Fibroblast of skin of left biceps (primary cell): ENCODE data around the gene CEP135.
A peak's percentile ranks its signal among the peaks of the same experiment; 100 is the strongest.
"Not testable (repeated sequence)": the region's sequence is repeated elsewhere in the genome, so short reads cannot be mapped to it uniquely, and the experiment has no call there.

Source experiments
- DNase-seq, 2 experiments: peaks; one replicate each; pipeline ENCODE4 v3.0.0-alpha.2; 2013; ENCODE audit warnings: low read depth in 2 of 2

The CEP135 gene

GRCh38 chr4:56026596-56026995, 77.9 kb downstream of the CEP135 start:
- no peak for DNase-seq

DNA sequence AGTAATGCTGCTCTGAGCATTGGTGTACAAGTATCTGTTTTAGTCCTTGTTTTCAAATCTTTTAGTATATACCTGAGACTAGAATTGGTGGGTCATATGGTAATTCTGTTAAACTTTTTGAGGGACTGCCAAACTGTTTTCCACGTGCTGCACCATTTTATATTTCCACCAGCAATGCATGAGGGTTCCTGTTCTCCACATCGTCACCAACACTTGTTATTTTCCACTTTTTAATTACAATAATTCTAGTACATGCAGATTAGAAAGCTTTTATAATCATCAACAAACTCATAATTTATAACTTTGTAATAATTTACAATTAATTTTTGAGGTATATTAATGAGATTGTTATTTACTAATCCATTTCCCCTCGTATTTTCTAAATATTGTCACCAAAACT, 79.4 kb downstream of the CEP135 start:
- no peak for DNase-seq

DNA sequence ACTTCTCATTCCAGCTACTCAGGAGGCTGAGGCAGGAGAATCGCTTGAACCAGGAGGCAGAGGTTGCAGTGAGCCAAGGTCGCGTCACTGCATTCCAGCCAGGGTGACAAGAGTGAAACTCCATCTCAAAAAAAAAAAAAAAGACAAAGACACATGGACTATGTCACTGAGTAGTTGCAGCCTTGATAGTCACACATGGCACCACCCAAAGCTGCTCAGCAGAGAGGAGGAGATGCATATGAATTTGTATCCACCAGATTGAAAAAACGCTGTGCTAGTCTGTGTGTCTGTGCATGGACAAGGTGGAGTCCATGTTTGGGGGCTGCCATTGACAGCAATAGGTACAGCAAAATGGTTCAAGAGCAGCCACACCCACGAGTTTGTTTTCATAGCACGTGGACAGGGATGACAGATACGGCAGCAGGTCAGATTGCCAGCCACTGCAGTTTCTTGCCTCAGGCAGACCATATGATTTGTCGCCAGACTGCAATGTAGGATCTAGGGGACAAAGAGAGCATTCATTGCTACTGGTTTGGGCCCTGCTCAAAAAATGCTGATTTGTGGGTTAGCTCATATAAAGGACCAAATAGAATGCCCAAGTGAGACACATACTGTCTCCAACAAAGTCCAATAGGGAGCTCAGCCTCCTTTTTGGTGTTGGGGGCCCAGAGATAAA, 89.9 kb downstream of the CEP135 start:
- no peak for DNase-seq

DNA sequence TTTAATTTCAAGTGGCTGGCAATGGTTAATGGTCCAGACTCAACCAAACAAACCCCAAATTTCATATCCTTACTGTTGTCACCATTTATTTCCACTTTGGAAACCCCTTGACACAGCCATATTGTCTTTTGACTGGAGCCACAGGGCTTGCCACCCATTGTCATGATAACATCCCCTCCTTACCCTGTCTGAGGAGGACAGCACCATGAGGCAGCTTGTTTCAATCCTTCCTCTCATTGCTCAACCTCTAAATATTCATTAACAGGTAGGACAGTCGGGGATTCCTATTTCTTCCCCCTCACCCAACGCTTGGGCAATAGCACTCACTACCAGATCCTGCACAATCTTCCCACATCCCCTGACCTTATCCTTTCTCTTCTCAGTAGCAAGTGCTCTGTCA, 92.1 kb downstream of the CEP135 start:
- DNase-seq = no peak

- no peak for DNase-seq
Observed at GRCh38 chr4:56042225-56042624, 93.5 kb downstream of the CEP135 start.

DNA sequence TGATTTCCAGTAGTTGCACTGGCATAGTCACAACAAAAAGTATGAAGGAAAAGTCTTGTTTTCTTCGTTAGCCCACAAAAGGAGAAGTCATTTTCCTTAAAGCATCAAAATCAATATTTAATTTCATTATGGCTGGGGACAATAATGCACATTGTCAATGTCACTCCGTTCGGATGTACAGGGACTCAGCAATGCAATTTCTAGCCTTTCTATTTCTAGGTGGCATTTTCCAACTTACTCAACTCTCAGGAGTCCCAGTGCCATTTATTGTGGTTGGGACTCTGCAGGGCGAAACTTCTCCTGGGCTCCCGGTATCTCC, 99.6 kb downstream of the CEP135 start:
- DNase-seq = no peak

DNA sequence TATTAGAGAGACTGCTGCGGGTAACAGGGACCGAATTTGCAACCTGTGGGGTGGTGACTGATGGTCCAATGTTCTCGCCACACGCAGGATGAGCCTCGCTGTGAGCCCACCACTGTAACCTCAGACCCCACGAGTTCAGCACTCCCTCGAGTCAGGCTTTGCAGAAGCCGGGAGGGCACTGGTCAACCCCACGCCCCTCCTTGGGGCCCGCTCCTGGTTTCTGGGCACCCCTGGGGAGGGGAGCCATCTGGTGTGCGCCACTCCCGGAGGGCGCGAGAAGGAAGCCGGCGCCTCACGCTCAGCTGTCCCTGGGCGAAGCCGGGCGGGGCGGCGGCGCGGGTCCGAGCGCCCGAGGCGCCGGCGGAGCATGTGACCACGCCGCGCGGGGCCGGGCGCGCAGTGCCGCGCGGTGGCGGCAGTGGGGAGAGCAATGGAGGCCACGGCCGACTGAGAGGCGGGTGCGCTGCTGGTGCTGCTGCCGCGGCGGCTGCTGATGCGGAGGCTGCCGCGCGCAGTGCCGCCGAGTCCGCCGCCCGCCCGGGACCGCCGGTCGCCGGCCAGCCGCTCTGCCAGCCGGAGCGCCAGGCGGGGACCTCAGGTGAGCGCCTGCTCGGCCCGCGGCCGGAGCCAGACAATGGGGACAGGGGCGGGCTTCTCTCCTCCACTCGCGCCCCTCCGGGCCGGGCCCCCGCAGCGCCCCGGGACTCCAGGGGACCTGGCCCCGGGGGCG, 100.1 kb downstream of the CEP135 start:
- peak; percentile 13 to 27 for DNase-seq

DNA sequence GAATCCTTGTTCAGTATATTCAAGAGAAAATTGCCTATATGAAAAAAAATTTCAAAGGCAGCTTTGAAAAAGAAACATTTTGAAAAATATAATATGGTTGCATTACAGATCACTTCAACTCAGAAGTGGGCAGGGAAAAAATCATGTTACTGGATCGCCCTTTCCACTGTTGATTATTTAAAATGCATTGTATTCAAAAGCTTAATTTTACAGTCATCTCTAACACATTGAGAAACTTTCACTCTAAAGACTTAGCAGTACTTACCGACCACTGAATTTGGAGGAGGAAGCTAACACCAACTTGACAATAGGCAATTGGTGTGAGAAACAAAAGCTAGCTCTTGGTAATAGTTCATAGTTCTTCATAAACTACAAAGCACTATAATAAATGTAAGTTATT, 101.9 kb downstream of the CEP135 start:
- no peak for DNase-seq

DNA sequence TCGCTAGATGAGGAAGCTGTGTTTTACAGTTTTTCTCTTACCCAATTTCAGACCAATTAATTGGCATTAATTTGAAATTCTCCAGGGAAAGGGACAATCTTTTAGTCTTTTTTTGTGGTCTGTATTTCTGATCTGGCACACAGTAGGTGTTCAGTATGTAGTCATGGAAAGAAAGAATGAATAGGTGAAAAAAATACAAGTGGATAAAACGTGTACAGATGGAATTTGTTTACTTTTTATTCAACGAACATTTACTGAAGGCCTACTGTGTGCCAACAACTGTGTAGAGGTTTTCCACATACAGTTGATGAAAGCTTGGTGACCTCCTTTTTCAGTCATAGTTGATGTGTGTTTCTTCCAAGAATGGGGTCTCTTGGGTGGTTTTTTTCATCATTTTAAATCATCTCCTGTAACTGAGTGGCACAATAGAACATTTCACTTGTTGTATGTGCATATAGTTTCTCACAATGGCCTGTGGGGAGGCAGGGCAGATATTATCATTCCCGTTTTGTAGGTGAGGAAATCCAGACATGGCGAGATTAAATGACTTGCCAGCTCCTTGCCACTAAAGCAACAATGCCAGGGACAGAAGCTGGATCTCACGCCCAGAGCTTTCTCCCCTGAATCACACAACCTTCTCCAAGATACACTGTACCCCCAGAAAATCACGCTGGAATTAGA, 102.4 kb downstream of the CEP135 start:
- no peak for DNase-seq

DNA sequence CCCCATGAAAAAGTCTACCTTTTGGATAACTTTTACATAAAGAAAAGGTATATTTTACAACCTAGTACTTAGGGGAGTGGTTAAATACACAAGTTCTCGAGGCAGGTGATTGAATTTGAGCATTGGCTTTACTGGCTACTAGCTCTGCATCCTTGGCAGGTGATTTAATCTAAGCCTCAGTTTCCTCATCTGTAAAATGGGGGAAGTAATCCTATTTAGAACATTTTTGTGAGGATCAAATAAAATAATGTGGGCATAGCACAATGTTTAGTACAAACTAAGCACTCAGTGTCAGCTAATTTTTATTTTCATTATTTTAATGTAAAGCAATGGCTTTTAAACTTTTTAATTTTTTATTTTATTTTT, 102.9 kb downstream of the CEP135 start:
- DNase-seq = no peak

- no peak for DNase-seq
Observed at GRCh38 chr4:56052481-56052880, 103.7 kb downstream of the CEP135 start.

DNA sequence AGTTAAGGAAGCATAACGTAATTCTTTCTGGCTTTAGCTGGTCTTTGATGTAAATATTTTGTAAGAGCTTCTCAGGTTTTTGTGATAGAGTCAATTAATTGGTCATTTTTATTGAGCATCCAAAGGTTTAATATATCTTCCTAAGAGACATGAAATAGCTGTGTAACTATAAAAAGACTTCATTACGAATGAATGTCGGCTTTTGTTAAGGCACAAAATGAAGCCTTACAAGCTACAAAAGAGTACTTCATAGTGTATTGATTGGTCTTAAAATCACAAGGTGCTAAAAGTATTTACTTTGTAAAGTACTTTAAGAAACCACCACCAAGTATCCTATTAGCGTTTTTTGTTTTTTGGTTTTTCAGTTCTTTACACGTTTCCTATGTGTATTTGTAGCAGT, 104.2 kb downstream of the CEP135 start:
- DNase-seq = no peak

- no peak for DNase-seq
Observed at GRCh38 chr4:56055027-56055977, 106.6 kb downstream of the CEP135 start.

- no peak for DNase-seq
Observed at GRCh38 chr4:56055991-56056390, 107.2 kb downstream of the CEP135 start.

GRCh38 chr4:56058555-56058954, 109.8 kb downstream of the CEP135 start:
- no peak for DNase-seq

GRCh38 chr4:56060036-56060435, 111.3 kb downstream of the CEP135 start:
- DNase-seq = no peak

DNA sequence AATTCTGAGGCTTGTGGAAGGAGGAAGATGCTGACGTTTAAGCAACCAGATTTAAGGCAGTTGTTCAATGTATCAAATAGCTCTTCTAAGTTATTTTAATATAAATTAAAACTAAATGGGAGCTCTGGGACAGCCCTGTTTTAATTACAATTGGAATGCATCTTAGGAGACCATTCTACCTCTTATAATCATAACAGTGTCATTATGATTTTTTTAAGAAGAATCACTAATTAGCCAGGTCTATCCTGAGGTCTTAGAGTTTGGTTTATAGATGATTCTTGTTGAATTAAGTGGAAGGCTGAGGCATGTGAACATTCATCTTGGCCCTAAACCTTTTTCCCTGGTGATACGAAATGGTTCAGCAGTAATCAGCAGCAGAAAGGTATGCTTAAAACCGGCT, 113.4 kb downstream of the CEP135 start:
- DNase-seq = no peak

DNA sequence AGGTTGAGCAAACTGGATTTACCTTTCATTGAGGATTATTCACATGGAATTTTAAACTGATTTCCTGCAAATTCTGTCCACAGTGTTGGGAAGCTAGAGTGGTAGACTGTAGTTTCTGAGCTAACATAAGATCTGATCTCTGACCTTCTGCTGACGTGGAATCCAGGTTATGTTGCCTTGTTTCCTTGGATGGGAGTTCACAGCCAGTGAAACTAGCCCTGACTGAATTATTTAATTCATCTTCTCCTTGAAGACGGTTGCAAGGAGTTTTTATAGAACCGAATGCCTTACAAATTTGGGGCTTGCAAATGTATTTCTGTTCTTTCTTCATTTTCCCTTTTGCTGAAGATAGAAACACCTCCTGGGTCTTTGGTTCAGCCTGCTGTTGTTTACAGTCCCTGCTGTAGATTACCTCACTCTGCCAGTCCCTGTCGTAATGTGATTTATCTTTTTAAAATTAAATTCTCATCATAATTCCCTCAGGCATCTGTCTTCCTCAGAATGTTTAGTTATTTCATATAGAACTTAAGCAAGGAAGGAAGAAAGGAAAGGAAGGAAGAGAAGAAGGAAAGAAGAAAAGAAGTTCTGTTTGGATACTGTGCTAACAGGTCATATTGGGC, 113.9 kb downstream of the CEP135 start:
- no peak for DNase-seq

GRCh38 chr4:56066493-56066892, 117.7 kb downstream of the CEP135 start:
- DNase-seq = no peak

- no peak for DNase-seq
Observed at GRCh38 chr4:56067826-56068225, 119.1 kb downstream of the CEP135 start.

GRCh38 chr4:56072730-56073129, 124.0 kb downstream of the CEP135 start:
- not testable (repeated sequence) for DNase-seq

- DNase-seq = no peak
Observed at GRCh38 chr4:56077676-56078075, 128.9 kb downstream of the CEP135 start.
